Measurements from ENCODE around the gene SLC17A9. TPM values are rescaled to one million over a fixed set of nuclear protein-coding genes. Genes with fewer than 3 reads are reported as not detected.

Gene SLC17A9
- total RNA-seq, 1 experiment from 2014 or later, result 0.17 TPM

DNA sequence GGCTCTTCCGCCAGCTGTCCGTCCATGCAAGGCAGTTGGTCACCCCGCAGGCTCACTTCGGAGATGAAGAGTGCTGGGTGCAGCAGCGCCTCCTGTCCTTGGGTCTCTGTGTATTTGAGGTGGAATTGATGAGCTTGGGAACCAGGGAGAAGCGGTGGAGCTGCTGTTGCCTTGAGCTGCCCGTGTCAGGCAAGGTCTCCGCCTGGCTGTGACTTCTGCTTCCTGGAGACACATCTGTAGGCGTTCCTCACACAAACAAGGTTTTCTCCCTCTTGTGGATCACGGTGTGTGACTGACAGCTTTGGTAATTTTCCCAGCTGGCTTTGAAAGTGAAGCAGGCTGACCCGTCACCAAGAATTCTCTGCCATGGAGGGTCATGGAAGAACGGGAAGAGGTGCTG is 2.5 kb upstream of the SLC17A9 start:
- H3K36me3 ChIP-seq (ENCODE audit: insufficient read depth, low read length, poor library complexity, severe bottlenecking), result peaks cover 42% of the 10 kb centered on the region
- H3K4me1 ChIP-seq (ENCODE audit: insufficient read depth, low read length, poor library complexity, severe bottlenecking), result peaks cover 6% of the 10 kb centered on the region
- H3K9me3 ChIP-seq (ENCODE audit: low read depth, low read length, poor library complexity, severe bottlenecking), result no peaks in the 10 kb centered on the region
- no peak for DNase-seq (ENCODE audit: low spot score)
- no peaks in the 10 kb centered on the region for H3K27me3 ChIP-seq (replicated peaks; ENCODE audit: insufficient read depth, low read depth, low read length, poor library complexity)
- H3K27ac ChIP-seq (ENCODE audit: low read depth, low read length, poor library complexity, severe bottlenecking), result no peak overlapping the region
- intact Hi-C loops (cut with micrococcal nuclease; ENCODE audit: unreplicated experiment), result no loop called here
- ChIA-PET POLR2A (ENCODE audit: low non-redundant PET) (interaction anchor here (0.6 kb wide), 1 partner anchor 35 kb away, joined by 3 read pairs; no protein-coding TSS in a partner anchor), CTCF (no interaction called here)
- BruUV-seq (replicated peaks), result no TSS peak
- no peak overlapping the region for H3K4me3 ChIP-seq (ENCODE audit: low read depth, low read length, poor library complexity, severe bottlenecking)
- no peak for TF ChIP-seq EZH2 (IDR thresholded peaks at IDR 0.05; ENCODE audit: borderline replicate concordance, low read depth, low read length, poor library complexity, severe bottlenecking)
- TF ChIP-seq, protein P1, sequence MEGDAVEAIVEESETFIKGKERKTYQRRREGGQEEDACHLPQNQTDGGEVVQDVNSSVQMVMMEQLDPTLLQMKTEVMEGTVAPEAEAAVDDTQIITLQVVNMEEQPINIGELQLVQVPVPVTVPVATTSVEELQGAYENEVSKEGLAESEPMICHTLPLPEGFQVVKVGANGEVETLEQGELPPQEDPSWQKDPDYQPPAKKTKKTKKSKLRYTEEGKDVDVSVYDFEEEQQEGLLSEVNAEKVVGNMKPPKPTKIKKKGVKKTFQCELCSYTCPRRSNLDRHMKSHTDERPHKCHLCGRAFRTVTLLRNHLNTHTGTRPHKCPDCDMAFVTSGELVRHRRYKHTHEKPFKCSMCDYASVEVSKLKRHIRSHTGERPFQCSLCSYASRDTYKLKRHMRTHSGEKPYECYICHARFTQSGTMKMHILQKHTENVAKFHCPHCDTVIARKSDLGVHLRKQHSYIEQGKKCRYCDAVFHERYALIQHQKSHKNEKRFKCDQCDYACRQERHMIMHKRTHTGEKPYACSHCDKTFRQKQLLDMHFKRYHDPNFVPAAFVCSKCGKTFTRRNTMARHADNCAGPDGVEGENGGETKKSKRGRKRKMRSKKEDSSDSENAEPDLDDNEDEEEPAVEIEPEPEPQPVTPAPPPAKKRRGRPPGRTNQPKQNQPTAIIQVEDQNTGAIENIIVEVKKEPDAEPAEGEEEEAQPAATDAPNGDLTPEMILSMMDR (conservative IDR thresholded peaks at IDR 0.05; ENCODE audit: low read depth, low read length), result no peak

DNA sequence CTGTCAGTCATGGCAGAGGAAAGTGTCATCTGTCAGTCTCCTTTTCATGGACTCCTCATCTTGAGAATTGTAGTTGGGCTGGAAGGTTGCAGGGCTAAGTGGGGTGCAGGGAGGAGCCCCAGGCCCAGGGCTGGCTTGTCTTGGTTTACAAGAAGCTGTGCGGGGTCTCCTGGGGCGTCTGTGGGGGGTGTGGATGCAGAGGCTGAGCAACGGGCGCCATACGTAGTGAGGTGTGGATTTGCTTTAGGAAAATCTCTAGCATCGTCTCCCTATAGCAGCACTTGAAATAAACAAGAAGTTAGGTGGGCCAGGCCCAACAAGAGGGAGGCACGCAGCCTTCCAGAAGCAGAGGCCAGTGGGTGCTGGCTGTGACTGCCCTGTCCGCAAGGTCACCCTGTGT is 1.8 kb upstream of the SLC17A9 start:
- no peak for DNase-seq (ENCODE audit: low spot score)
- Histone ChIP-seq H3K36me3 (ENCODE audit: insufficient read depth, low read length, poor library complexity, severe bottlenecking) (peaks cover 34% of the 10 kb centered on the region), H3K27ac (ENCODE audit: low read depth, low read length, poor library complexity, severe bottlenecking) (no peak overlapping the region), H3K27me3 (replicated peaks; ENCODE audit: insufficient read depth, low read depth, low read length, poor library complexity) (no peaks in the 10 kb centered on the region), H3K9me3 (ENCODE audit: low read depth, low read length, poor library complexity, severe bottlenecking) (no peaks in the 10 kb centered on the region), H3K4me3 (ENCODE audit: low read depth, low read length, poor library complexity, severe bottlenecking) (no peak overlapping the region), H3K4me1 (ENCODE audit: insufficient read depth, low read length, poor library complexity, severe bottlenecking) (peaks cover 6% of the 10 kb centered on the region)
- ChIA-PET POLR2A (ENCODE audit: low non-redundant PET) (no interaction called here), CTCF (no interaction called here)
- BruUV-seq (replicated peaks), result no TSS peak
- TF ChIP-seq, protein P1 (conservative IDR thresholded peaks at IDR 0.05; ENCODE audit: low read depth, low read length), result no peak
- no peak for TF ChIP-seq EZH2 (IDR thresholded peaks at IDR 0.05; ENCODE audit: borderline replicate concordance, low read depth, low read length, poor library complexity, severe bottlenecking)
- intact Hi-C loops (cut with micrococcal nuclease; ENCODE audit: unreplicated experiment), result no loop called here

DNA sequence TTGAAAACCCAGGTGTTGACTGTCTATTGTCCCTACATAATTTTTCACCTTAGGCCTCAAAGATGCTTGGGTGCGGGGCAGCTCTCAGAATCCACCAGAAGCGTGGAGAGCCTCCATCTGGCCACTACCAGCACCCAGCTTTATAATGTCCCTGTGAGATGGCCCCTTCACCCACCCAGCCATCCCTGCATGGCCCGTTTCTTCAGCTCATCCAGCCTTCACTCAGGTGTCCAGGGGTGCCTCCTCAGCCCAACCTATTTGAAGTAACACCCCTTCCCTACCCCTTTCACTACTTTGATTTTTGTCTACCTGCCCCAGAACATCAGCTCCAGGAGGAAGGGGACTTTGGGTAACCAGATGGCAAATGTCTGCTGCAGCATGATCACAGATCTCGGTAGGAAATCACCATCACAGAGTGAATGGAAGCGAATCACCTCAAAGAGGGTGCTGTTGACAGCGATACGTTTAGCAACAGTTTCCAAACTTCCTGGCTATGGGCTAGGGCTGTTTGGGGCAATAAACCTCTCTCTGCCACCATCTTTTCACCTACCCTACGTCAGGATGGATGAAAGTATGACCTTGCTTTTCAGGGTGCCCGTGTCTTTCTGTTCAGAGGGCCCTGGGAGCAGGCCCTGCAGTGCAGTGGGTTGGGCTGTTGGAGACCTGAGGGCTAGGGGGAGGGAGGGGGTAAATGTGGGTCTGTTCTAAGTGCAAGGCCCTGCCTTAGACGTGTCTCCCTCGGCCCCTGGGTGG is 1.2 kb upstream of the SLC17A9 start:
- Histone ChIP-seq H3K4me1 (ENCODE audit: insufficient read depth, low read length, poor library complexity, severe bottlenecking) (peaks cover 6% of the 10 kb centered on the region), H3K27me3 (replicated peaks; ENCODE audit: insufficient read depth, low read depth, low read length, poor library complexity) (no peaks in the 10 kb centered on the region), H3K36me3 (ENCODE audit: insufficient read depth, low read length, poor library complexity, severe bottlenecking) (peaks cover 29% of the 10 kb centered on the region), H3K9me3 (ENCODE audit: low read depth, low read length, poor library complexity, severe bottlenecking) (no peaks in the 10 kb centered on the region), H3K27ac (ENCODE audit: low read depth, low read length, poor library complexity, severe bottlenecking) (no peak overlapping the region), H3K4me3 (ENCODE audit: low read depth, low read length, poor library complexity, severe bottlenecking) (no peak overlapping the region)
- intact Hi-C loops (cut with micrococcal nuclease; ENCODE audit: unreplicated experiment), result no loop called here
- ChIA-PET CTCF (no interaction called here), POLR2A (ENCODE audit: low non-redundant PET) (no interaction called here)
- TF ChIP-seq, protein P1 (conservative IDR thresholded peaks at IDR 0.05; ENCODE audit: low read depth, low read length), result no peak
- TF ChIP-seq EZH2 (IDR thresholded peaks at IDR 0.05; ENCODE audit: borderline replicate concordance, low read depth, low read length, poor library complexity, severe bottlenecking), result no peak
- DNase-seq (ENCODE audit: low spot score), result no peak
- no TSS peak for BruUV-seq (replicated peaks)

Measured in A673 (cell line).